Prostate gland (tissue), 2 donors: ENCODE measurements around the gene CLCN2. TPM values are rescaled to one million over a fixed set of nuclear protein-coding genes. Genes with fewer than 3 reads are reported as not detected.
A peak's percentile ranks its signal among the peaks of the same experiment; 100 is the strongest.

Source experiments
- DNase-seq: peaks from one replicate; pipeline ENCODE4 v3.0.0-alpha.2; 2019; ENCODE audit warnings: low spot score
- H3K27ac ChIP-seq, 2 donors: fragments of 200-600 bp; sonication (generic); 2 replicates each; pipeline ENCODE4 v1.5.1; 2017 to 2019
- H3K27me3 ChIP-seq: fragments of 200-600 bp; sonication (generic); replicated peaks from 2 replicates; pipeline ENCODE4 v1.5.1; 2019; ENCODE audit not compliant: insufficient read depth
- H3K36me3 ChIP-seq, 2 donors: fragments of 200-600 bp; sonication (generic); 1 replicate in 1 of 2; 2 replicates in 1 of 2; pipeline versions ENCODE4 v1.5.1 to v1.8.1; 2017 to 2019
- H3K4me1 ChIP-seq: fragments of 200-600 bp; sonication (generic); replicated peaks from 2 replicates; pipeline ENCODE4 v1.5.1; 2019
- H3K4me3 ChIP-seq, 2 donors: fragments of 200-600 bp; sonication (generic); 2 replicates each; pipeline ENCODE4 v1.5.1; 2017 to 2019
- H3K9me3 ChIP-seq: fragments of 200-600 bp; sonication (generic); 2 replicates; pipeline ENCODE4 v1.5.1; 2017
- CTCF ChIP-seq, 4 experiments: fragments of 200-600 bp in 2 of 4; fragments of 450-650 bp in 2 of 4; sonication (generic) in 2 of 4; IDR thresholded peaks; 1 replicate in 3 of 4; 2 replicates in 1 of 4; pipeline ENCODE4 v1.5.1; 2016 to 2019; ENCODE audit warnings: antibody characterized with exemption in 4 of 4, mild to moderate bottlenecking in 2 of 4, moderate library complexity in 2 of 4
- POLR2A ChIP-seq: fragments of 450-650 bp; IDR thresholded peaks from one replicate; pipeline ENCODE4 v1.6.1; 2016; ENCODE audit warnings: antibody characterized with exemption, mild to moderate bottlenecking
- POLR2AphosphoS5 ChIP-seq: sonication (generic); formaldehyde crosslinking; IDR thresholded peaks from one replicate; pipeline ENCODE4 v1.6.1; 2017; ENCODE audit warnings: antibody characterized with exemption
- WGBS: methylation state at CpG from one replicate; pipeline ENCODE4 v1.1.5; 2018; 5-methylcytosine and 5-hydroxymethylcytosine counted together
- intact Hi-C: fragments of 100-400 bp; cut with DNase I; formaldehyde crosslinking; loops from one replicate; pipeline ENCODE4 v1.14.2; 2022
- total RNA-seq, 2 donors: library from RNA; depleted of rRNA; stranded (reverse); fragments of >200 nt; gene quantifications; one replicate each; pipeline ENCODE4 v1.1.0, GENCODE V29; 2016

The CLCN2 gene
- total RNA-seq, 2 donors from 2014 or later: 4.9 to 47.5 TPM

DNA sequence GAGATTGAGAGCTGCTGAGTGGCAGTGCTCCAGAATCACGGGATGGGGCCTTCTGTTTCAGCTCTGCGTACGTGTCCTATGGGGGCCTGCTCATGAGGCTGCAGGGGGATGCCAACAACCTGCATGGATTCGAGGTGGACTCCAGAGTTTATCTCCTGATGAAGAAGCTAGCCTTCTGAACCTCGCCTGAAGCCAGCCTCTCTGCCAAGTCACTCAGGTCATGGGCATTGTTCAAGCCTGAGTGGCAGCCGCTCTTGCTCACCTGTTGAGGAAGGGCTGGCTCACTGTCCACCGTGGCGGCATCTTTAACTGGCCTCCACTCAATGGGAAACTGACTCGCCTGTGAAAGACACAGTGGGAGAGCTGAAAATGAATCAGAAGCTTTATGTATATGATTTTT lies 6.7 kb upstream of the CLCN2 start:
- 85% methylated on average over 9 of the region's 9 CpGs for WGBS
- H3K36me3 ChIP-seq: no peaks in the 10 kb centered on the region
- TF ChIP-seq CTCF (IDR thresholded peaks at IDR 0.05) (no peak), POLR2AphosphoS5 (no peak), POLR2A (no peak)
- peaks cover 9% of the 10 kb centered on the region for H3K4me1 ChIP-seq
- intact Hi-C loops: no loop called here
- no peak overlapping the region for H3K4me3 ChIP-seq
- H3K27ac ChIP-seq: no peak overlapping the region
- H3K27me3 ChIP-seq: no peaks in the 10 kb centered on the region
- H3K9me3 ChIP-seq: no peaks in the 10 kb centered on the region
- DNase-seq: no peak

DNA sequence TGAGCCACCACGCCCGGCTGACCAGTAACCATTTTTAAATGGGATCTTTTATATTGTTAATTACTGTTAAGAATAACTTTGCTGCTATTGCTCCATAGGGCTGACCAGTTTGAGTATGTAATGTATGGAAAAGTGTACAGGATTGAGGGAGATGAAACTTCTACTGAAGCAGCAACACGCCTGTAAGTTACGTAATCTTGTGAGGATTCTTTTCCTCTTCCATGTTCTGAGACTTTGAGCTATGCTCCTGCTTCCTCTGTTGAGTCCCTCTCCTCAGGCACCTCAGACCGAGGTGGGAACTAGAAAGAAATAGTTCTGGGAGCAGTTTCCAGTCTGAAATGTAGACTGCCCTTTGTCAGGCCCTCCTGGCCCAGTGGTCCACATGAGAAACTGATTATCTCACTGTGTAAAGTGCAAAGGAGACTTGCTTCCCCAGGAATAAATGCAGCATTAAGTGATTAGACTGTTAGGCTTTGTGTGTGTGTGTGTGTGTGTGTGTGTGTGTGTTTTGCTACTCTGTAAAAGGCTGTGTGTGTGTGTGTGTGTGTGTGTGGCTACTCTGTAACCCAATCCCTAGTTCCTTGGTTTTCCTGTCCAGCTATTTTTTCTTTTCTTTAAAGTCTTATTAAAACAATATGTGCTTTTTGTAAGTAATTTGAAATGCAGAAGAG lies 5.3 kb upstream of the CLCN2 start:
- WGBS: 90% methylated on average over 5 of the region's 5 CpGs
- Histone ChIP-seq H3K27me3 (no peaks in the 10 kb centered on the region), H3K4me1 (peaks cover 6% of the 10 kb centered on the region), H3K9me3 (no peaks in the 10 kb centered on the region), H3K36me3 (no peaks in the 10 kb centered on the region), H3K4me3 (no peak overlapping the region), H3K27ac (no peak overlapping the region)
- no peak for DNase-seq
- intact Hi-C loops: no loop called here
- TF ChIP-seq POLR2AphosphoS5 (no peak), POLR2A (no peak), CTCF (IDR thresholded peaks at IDR 0.05) (no peak)

DNA sequence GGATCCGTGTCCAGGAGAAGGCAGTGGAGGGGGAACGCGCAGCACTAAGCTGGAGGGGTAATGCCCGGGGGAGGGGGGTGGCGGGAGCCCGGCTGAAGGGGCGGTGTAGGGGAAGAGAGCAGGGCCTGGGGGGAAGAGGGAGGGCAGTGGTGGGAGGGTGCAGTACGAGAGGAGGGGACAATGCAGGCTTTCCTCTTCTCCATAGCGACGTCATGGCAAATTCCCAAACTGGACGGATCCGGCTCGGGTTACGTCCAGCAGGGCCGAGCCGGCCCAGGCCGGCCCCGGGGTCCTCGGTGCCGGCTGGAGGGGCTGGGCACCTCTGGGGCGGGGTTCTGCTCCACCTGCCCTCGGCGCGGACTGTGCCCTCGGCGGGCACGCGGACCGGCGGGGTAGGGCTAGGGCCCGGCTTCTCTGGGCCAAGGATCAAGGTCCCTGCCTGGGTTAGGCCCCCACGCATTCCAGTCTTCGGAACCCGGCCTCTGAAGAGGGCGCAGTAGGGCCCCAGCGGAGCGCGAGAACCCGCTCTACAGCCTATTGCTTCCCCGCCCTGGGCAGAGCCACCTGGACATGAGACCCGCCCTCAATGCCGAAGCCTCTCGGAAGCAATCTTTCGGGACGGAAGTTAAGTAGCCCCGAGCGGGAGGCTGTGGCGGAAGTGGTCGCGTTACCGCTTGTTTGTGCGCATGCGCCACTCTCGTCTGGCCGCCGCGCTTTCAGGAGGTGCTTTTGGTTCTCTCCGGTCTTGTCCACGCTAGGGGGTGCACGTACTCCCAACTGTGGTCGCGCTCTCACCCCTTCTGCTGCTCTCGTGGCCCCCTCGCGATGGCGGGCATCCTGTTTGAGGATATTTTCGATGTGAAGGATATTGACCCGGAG lies 1.5 kb upstream of the CLCN2 start:
- Histone ChIP-seq H3K4me1 (peaks cover 3% of the 10 kb centered on the region), H3K27me3 (no peaks in the 10 kb centered on the region), H3K4me3 (peak overlapping the region; percentile 64 to 71), H3K9me3 (no peaks in the 10 kb centered on the region), H3K27ac (peak overlapping the region; percentile 94 to 97), H3K36me3 (no peaks in the 10 kb centered on the region)
- intact Hi-C loops: loop anchor here (5.0 kb wide), 2 partner anchors 46 to 66 kb away; partner anchors contain the start of gene PSMD2
- under 1% methylated on average over 67 of the region's 68 CpGs for WGBS
- DNase-seq: peak; percentile 97
- peak; percentile 99 for TF ChIP-seq POLR2AphosphoS5
- TF ChIP-seq POLR2A: peak; percentile 81
- TF ChIP-seq CTCF (IDR thresholded peaks at IDR 0.05): peak in 3 of 4 experiments; percentile 59 to 67 (median 66)

GRCh38 chr3:184361932-184362667 lies 695 bp upstream of the CLCN2 start:
- Histone ChIP-seq H3K27ac (peak overlapping the region; percentile 94 to 97), H3K4me1 (peaks cover 3% of the 10 kb centered on the region), H3K4me3 (peak overlapping the region; percentile 64 to 71), H3K36me3 (peaks cover 0 to 3% of the 10 kb centered on the region in 2 donors), H3K9me3 (no peaks in the 10 kb centered on the region), H3K27me3 (no peaks in the 10 kb centered on the region)
- TF ChIP-seq CTCF (IDR thresholded peaks at IDR 0.05) (no peak), POLR2AphosphoS5 (no peak), POLR2A (peak; percentile 56)
- intact Hi-C loops: loop anchor here (5.0 kb wide), 2 partner anchors 45 to 65 kb away; partner anchors contain the start of gene PSMD2
- peak; percentile 60 for DNase-seq
- 1% methylated on average over 35 of the region's 38 CpGs for WGBS
